A549 treated with Mapracorat at 1 μM for 4 hours (cell line): ENCODE data around the gene GDPD3. TPM values are rescaled to one million over a fixed set of nuclear protein-coding genes. Genes with fewer than 3 reads are reported as not detected.

ENCODE experiments used
- total RNA-seq: library from RNA; stranded (reverse); fragments of 200-300 nt; extraction: Qiagen RNA extraction; gene quantifications from 5 replicates; pipeline ENCODE4 v1.2.3, GENCODE V29; 2022

GDPD3 gene, protein sequence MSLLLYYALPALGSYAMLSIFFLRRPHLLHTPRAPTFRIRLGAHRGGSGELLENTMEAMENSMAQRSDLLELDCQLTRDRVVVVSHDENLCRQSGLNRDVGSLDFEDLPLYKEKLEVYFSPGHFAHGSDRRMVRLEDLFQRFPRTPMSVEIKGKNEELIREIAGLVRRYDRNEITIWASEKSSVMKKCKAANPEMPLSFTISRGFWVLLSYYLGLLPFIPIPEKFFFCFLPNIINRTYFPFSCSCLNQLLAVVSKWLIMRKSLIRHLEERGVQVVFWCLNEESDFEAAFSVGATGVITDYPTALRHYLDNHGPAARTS
- total RNA-seq = 1.3 to 2.2 TPM (median 1.8 TPM) in 5 replicates

DNA sequence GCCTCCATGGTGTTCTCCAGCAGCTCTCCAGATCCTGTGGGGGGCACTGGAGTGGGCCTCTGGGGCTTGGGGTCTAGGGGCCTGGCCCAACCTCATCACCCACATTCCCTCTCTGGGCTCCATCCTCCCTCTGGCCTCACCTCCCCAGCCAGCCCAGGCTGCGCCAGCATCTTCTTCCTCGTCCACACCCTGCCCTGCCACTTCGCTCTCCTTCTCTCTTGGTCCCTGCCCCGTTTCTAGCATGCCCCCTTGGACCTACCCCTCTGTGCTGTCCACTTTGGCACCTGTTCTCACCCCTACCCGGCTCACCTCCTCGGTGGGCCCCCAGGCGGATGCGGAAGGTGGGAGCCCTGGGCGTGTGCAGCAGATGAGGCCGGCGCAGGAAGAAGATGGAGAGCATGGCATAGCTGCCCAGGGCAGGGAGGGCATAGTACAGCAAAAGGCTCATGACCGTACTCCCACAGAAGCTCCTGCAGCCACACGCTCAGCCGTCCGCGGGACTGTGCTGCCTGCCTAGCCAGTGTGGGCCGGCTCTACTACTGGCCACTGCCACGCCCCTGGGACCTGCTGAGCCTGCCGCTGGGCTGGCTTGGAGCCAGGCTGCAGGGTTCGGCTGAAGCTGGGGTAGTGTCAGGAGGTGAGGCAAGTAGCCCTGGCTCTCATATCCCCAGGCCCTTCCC lies at the start of gene GDPD3:
TSS of gene GDPD3 (minus strand) at position 507 of the 680 bp plus-strand sequence. CDS start at position 448, 59 bp downstream.

DNA sequence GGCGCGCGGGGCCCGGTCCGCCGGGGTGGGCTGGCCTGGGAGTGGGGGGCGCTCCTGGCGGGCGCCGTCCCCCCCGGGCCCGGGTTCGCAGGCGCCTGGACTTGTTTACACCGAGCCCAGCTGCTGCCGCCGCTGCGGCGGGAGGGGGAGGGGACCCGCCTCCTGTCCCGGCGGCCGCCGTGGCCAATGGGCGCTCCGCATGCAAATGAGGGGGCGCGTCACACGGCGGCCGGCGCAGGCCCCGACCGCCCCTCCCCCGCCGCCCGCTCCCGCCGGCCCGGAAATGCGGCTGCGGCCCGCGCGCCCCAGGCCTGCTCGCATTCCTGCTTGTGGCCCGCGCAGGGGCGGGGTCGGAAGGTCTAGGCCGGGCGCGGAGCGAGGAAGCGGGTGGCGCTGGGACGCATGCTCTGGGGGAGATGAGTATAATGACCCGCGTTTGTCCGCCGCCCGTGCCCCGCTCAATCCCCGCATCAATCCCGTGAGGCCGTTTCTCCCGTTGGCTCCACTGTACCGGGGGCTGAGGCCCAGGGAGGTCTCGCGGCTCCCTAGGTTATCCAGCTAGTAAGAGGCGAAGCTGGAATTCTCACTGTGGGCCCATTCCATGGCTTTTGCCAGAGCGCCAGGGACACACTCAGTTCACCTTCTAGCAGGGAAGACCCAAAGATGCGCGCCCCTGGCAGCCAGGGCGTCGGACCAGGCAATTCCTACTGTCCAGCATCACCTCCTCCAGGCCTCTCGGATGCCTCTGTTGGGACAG lies 17.1 kb downstream of the GDPD3 start, which contains the start of gene YPEL3:
TSS of gene YPEL3 (minus strand) at position 109 of the 757 bp plus-strand sequence. CDS start 731 bp downstream, outside the sequence.

DNA sequence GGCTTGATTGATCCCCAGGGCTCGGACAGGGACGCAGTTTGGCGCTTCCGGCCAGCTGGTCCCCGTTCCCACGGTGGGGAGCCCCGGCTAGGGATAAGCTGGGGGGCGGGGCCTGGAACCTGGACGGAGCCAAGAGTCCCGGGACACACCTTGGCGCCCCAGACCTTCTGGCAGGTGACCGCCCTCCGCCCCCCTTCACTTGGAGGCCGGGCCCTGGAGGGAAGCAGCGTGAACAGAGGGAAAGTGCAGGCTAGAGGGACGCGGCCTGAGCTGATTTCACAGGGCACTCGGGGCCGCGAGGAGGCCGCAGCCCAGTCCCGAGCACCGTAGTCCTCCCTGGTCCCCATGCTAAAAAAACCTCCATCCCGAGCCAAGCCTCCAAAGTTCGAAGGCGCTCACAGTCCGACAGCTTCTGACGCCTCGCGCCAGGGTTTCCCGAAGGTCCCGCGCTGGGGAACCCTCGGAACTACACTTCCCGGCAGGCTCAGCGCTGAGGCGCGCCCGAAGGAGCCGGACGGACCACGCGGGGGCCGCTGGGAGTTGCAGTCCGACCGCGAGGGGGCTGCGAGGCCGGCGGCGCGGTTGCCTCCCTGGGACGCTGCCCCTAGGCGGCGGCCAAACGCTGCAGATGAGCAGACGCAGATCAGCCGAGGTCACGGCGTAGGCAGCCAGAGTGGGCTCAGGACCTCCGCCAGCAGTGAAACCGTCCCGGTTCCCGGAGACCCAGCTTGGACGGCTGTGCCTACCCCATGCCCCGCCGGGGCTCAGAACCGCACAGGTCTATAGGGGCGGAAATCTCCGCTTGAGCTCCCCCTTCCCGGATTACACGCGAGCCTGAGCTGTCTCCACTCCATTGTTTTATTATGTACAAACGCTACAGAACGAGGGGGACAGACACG lies 21.6 kb downstream of the GDPD3 start, which contains the start of gene TBX6:
TSS of gene TBX6 (minus strand) at position 451 of the 899 bp plus-strand sequence. CDS start 731 bp downstream, outside the sequence.

DNA sequence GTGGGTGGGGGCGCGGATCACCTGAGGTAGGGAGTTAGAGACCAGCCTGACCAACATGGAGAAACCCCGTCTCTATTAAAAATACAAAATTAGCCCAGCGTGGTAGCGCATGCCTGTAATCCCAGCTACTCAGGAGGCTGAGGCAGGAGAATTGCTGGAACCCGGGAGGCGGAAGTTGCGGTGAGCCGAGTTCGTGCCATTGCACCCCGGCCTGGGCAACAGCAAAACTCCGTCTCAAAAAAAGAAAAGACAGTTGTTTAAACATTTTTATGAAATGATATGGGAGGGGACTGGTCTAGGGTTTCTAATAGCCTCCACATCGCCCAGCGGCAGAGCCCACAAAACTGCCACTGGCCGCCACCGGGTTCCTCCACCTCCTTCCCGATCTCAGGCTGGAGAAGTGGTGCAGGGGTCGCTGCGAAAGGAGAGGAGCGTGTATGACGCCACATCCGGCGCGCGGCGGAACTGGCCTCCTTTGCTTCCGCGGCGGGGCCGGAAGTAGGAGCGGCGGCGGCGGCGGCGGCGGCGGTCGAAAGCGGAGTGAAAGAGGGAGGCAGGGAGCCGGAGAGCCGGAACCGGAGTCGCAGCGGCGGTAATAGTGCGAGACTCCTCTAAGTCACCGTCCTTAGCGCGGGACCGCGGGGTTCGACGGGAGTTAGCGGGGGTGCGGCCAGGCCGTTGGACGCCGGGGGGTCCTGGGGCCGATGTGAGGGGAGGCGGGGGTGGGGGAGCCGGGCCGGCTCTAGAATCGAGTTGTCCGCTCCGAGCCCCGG lies 37.6 kb downstream of the GDPD3 start, which contains the start of gene PPP4C:
TSS of gene PPP4C (plus strand) at position 492 of the 773 bp plus-strand sequence. CDS start 384 bp downstream, outside the sequence.

DNA sequence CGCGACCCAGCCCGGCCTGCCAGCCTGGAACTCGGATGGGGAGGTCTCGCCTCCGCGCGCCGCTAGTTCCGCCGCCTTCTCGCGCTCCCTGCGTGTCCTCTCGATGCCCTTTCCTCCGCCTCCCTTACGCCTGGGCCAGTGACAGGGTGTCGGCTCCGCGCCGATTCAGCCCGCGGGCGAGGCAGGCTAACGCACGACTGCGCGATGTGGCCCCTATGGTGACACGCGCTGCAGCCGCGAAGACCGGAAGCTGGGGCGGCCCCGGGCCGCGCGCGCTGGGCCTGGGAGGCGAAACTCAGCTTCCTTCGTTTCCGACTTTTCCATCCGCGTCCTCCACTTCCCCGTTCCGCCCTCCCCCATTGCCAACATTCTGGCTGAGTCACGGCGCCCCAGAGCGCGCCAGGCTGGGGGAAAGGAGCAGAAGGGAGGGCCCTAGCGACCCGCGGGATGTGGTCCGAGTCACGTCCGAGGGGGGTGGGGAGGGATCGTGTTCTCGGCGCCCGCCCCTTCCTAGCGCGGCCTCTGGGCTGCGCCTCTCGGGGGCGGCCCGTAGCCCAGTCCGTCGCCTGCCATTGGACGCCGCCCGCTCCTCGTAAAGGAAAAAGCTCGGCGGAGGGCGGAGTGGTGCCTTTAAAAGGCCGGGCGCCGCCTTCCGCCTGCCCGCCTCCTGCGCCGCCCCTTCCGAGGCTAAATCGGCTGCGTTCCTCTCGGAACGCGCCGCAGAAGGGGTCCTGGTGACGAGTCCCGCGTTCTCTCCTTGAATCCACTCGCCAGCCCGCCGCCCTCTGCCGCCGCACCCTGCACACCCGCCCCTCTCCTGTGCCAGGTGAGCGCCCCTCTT lies 48.0 kb downstream of the GDPD3 start, which contains the start of gene ALDOA:
TSS of gene ALDOA (plus strand) at position 659 of the 841 bp plus-strand sequence. CDS start 1,138 bp downstream, outside the sequence.

Other genes starting within 250 kb of the GDPD3 start
- gene SEZ6L2, start 214.0 kb downstream of the GDPD3 start, total RNA-seq = 15.1 to 22.3 TPM (median 19.9 TPM) in 5 replicates
- 15.1 to 26.3 TPM (median 23.9 TPM) in 5 replicates for gene ASPHD1, start 213.0 kb downstream of the GDPD3 start, total RNA-seq
- gene KCTD13, start 187.3 kb downstream of the GDPD3 start, total RNA-seq = 11.5 to 16.7 TPM (median 15.7 TPM) in 5 replicates
- 83.7 to 99.9 TPM (median 96.5 TPM) in 5 replicates for gene TMEM219, start 151.5 kb downstream of the GDPD3 start, total RNA-seq
- gene TAOK2, start 139.7 kb downstream of the GDPD3 start, total RNA-seq = 22.1 to 34.0 TPM (median 32.2 TPM) in 5 replicates
- 14.3 to 16.5 TPM (median 15.6 TPM) in 5 replicates for gene HIRIP3, start 117.9 kb downstream of the GDPD3 start, total RNA-seq
- 102 to 113 TPM (median 108 TPM) in 5 replicates for gene INO80E, start 117.3 kb downstream of the GDPD3 start, total RNA-seq
- 1.2 to 2.6 TPM (median 1.9 TPM) in 5 replicates for gene DOC2A, start 102.5 kb downstream of the GDPD3 start, total RNA-seq
- gene C16orf92, start 90.3 kb downstream of the GDPD3 start, total RNA-seq = not detected in 5 replicates
- gene TLCD3B, start 82.3 kb downstream of the GDPD3 start, total RNA-seq = 0.11 to 0.49 TPM (median 0.31 TPM) in 5 replicates
- gene ALDOA, start 47.8 kb downstream of the GDPD3 start, total RNA-seq = 1,495 to 1,810 TPM (median 1,752 TPM) in 5 replicates
- 126 to 149 TPM (median 144 TPM) in 5 replicates for gene PPP4C, start 37.5 kb downstream of the GDPD3 start, total RNA-seq
- gene TBX6, start 21.6 kb downstream of the GDPD3 start, total RNA-seq = 0.08 to 0.44 TPM (median 0.27 TPM) in 5 replicates
- 5.7 to 11.8 TPM (median 7.9 TPM) in 5 replicates for gene YPEL3, start 17.3 kb downstream of the GDPD3 start, total RNA-seq
- gene MAPK3, start 9.7 kb upstream of the GDPD3 start, total RNA-seq = 32.5 to 35.2 TPM (median 32.9 TPM) in 5 replicates
- gene CORO1A, start 70.1 kb upstream of the GDPD3 start, total RNA-seq = 2.0 to 3.6 TPM (median 2.8 TPM) in 5 replicates
- gene BOLA2B, start 80.1 kb upstream of the GDPD3 start, total RNA-seq = 131 to 236 TPM (median 196 TPM) in 5 replicates
- 6.4 to 18.9 TPM (median 12.2 TPM) in 5 replicates for gene SLX1A, start 80.3 kb upstream of the GDPD3 start, total RNA-seq
- 5.0 to 11.1 TPM (median 5.9 TPM) in 5 replicates for gene SULT1A3, start 85.7 kb upstream of the GDPD3 start, total RNA-seq
- 0.59 to 3.3 TPM (median 3.1 TPM) in 5 replicates for gene NPIPB13, start 134.9 kb upstream of the GDPD3 start, total RNA-seq
- 64.5 to 69.9 TPM (median 66.8 TPM) in 5 replicates for gene CD2BP2, start 241.8 kb upstream of the GDPD3 start, total RNA-seq